Colonic mucosa (tissue), 4 donors: ENCODE results near the gene GPRC5B. TPM values are rescaled to one million over a fixed set of nuclear protein-coding genes. Genes with fewer than 3 reads are reported as not detected.

Source experiments
- DNase-seq: peaks from one replicate; pipeline ENCODE4 v3.0.0-alpha.2; 2020
- H3K27ac ChIP-seq: fragments of 200-600 bp; one replicate; pipeline ENCODE4 v1.8.0; 2021
- H3K27me3 ChIP-seq: fragments of 200-600 bp; one replicate; pipeline ENCODE4 v1.8.0; 2021
- H3K36me3 ChIP-seq: fragments of 200-600 bp; one replicate; pipeline ENCODE4 v1.8.0; 2021
- H3K4me1 ChIP-seq: fragments of 200-600 bp; one replicate; pipeline ENCODE4 v1.8.0; 2021; ENCODE audit warnings: mild to moderate bottlenecking
- H3K4me3 ChIP-seq: fragments of 200-600 bp; one replicate; pipeline ENCODE4 v1.8.0; 2021
- H3K9ac ChIP-seq, 2 donors: one replicate each; pipeline ENCODE4 v1.7.0; 2013; ENCODE audit warnings: control low read depth in 2 of 2, low read depth in 2 of 2, low read length in 2 of 2
- H3K9me3 ChIP-seq: fragments of 200-600 bp; one replicate; pipeline ENCODE4 v1.8.0; 2021
- CTCF ChIP-seq: fragments of 200-600 bp; IDR thresholded peaks from one replicate; pipeline ENCODE4 v1.8.0; 2022; ENCODE audit warnings: antibody characterized with exemption, mild to moderate bottlenecking
- intact Hi-C: fragments of 100-400 bp; cut with DNase I; formaldehyde crosslinking; loops from one replicate; pipeline ENCODE4 v1.14.1; 2022
- total RNA-seq, 2 donors: library from RNA; stranded (reverse); fragmentation: NEBNext Ultra II Directional in 1 of 2; extraction: Animal tissue kit (Norgen Biotek cat#: 25700) in 1 of 2; gene quantifications; one replicate each; pipeline ENCODE4 v1.2.1, GENCODE V29; 2021
- donor health status: healthy.
- donor health status: DM: no; HTN: no; CAD: no.
- donor health status: DM: no; HTN: no; CAD: no.

The GPRC5B gene
- total RNA-seq, 2 donors from 2014 or later: 3.1 to 8.5 TPM

GRCh38 chr16:19872935-19873334 is 11.7 kb downstream of the GPRC5B start:
- intact Hi-C loops: no loop called here

GRCh38 chr16:19872179-19872863 is 12.3 kb downstream of the GPRC5B start:
- intact Hi-C loops: no loop called here
- no peak for DNase-seq
- no peak overlapping the region for H3K9ac ChIP-seq
- H3K9me3 ChIP-seq: no peaks in the 10 kb centered on the region
- no peaks in the 10 kb centered on the region for H3K4me1 ChIP-seq
- no peaks in the 10 kb centered on the region for H3K36me3 ChIP-seq
- H3K27me3 ChIP-seq: no peaks in the 10 kb centered on the region
- TF ChIP-seq CTCF: no peak
- no peak overlapping the region for H3K27ac ChIP-seq
- no peak overlapping the region for H3K4me3 ChIP-seq

More at GRCh38 chr16:19872935-19873334, 11.7 kb downstream of the GPRC5B start:
- no peak overlapping the region for H3K9ac ChIP-seq
- no peak for TF ChIP-seq CTCF
- no peaks in the 10 kb centered on the region for H3K4me1 ChIP-seq
- no peaks in the 10 kb centered on the region for H3K9me3 ChIP-seq
- H3K4me3 ChIP-seq: no peak overlapping the region
- no peaks in the 10 kb centered on the region for H3K36me3 ChIP-seq
- no peak for DNase-seq
- H3K27me3 ChIP-seq: no peaks in the 10 kb centered on the region
- H3K27ac ChIP-seq: no peak overlapping the region

GRCh38 chr16:19871721-19872120 is 12.9 kb downstream of the GPRC5B start:
- intact Hi-C loops: no loop called here
- Histone ChIP-seq H3K9ac (no peak overlapping the region), H3K27ac (no peak overlapping the region), H3K4me3 (no peak overlapping the region), H3K36me3 (no peaks in the 10 kb centered on the region), H3K9me3 (no peaks in the 10 kb centered on the region), H3K27me3 (no peaks in the 10 kb centered on the region), H3K4me1 (no peaks in the 10 kb centered on the region)
- TF ChIP-seq CTCF: no peak
- no peak for DNase-seq

GRCh38 chr16:19868421-19868820 is 16.2 kb downstream of the GPRC5B start:
- no peak for TF ChIP-seq CTCF
- Histone ChIP-seq H3K9ac (no peak overlapping the region), H3K36me3 (no peaks in the 10 kb centered on the region), H3K27ac (no peak overlapping the region), H3K4me1 (no peaks in the 10 kb centered on the region), H3K4me3 (no peak overlapping the region), H3K9me3 (no peaks in the 10 kb centered on the region), H3K27me3 (no peaks in the 10 kb centered on the region)
- intact Hi-C loops: no loop called here
- no peak for DNase-seq

- no peak for DNase-seq
- Histone ChIP-seq H3K27me3 (no peaks in the 10 kb centered on the region), H3K9ac (no peak overlapping the region), H3K4me3 (no peak overlapping the region), H3K36me3 (no peaks in the 10 kb centered on the region), H3K27ac (no peak overlapping the region), H3K4me1 (no peaks in the 10 kb centered on the region), H3K9me3 (no peaks in the 10 kb centered on the region)
- intact Hi-C loops: no loop called here
- TF ChIP-seq CTCF: no peak
Measured at GRCh38 chr16:19864566-19864965, 20.1 kb downstream of the GPRC5B start.
